SH-SY5Y (cell line): ENCODE data around the gene SP9.

Experiments
- GATA2 ChIP-seq: IDR thresholded peaks from 2 replicates; pipeline ENCODE4 v1.6.1; 2011; ENCODE audit warnings: mild to moderate bottlenecking, low read depth, low read length
- GATA3 ChIP-seq: IDR thresholded peaks from 2 replicates; pipeline ENCODE4 v1.6.1; 2011; ENCODE audit warnings: low read depth, mild to moderate bottlenecking, low read length, moderate library complexity

DNA sequence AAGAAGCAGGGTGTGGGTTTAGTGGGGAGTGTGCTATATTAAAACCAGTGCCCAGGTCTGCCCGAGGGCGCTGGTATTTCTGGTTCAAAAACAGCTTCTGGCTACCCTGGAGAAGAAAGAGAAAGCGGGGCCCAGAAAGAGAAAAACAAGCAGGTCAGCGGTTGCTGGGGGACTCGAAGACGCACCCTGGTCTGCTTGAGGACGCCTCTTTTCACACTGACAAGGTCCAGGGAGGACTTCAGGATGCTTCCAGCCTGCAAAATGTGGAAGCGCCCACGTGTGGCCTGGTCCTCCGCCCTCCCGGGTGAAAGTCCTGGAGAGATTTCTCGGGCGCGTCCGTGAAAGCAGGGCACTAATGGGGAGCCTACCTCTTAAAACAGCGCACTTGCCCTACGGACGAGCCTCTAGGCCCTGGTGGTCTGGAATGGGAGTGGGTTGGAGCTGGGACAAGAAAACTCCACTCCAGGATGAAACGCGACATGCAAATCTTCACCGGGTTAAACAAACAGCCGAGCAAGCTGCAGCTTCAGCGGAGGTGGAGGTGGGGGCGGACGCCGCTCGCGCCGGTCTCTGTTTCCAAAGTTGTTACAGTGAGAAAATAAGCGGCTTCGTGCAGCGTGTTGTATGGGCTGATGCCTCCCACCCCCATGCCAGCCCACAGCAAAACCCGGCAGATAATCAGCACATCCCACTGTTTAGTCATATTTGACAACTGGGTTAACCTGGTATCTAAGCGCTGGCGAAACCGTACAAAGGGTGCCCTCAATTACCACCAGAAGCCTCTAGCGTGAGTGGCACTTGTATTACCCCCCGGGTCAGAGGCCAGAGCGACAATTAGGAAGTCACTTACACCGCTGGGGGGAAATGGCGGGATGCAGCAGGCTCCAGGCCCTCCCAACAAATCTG is 1.1 kb upstream of the SP9 start:
- TF ChIP-seq GATA2: no peak
- TF ChIP-seq GATA3: no peak
